HG02678 (cell line): ENCODE data around the gene BIRC5.

Experiments
- ATAC-seq: cut with Tn5 transposase; IDR thresholded peaks from one replicate; pipeline ENCODE4 v1.9.1; 2021; ENCODE audit warnings: mild to moderate bottlenecking, moderate library complexity; ENCODE audit not compliant: unreplicated experiment

Gene BIRC5

GRCh38 chr17:78271419-78272170 lies 57.5 kb downstream of the BIRC5 start:
- no peak for ATAC-seq

- ATAC-seq = peak; percentile 37
Measured at GRCh38 chr17:78272181-78272913, 58.3 kb downstream of the BIRC5 start.

- ATAC-seq = peak; percentile 6
Measured at GRCh38 chr17:78272914-78273258, 58.8 kb downstream of the BIRC5 start.

GRCh38 chr17:78273813-78274212 lies 59.8 kb downstream of the BIRC5 start:
- no peak for ATAC-seq
